GM19240 (cell line): ENCODE results near the gene MADD.
A peak's percentile ranks its signal among the peaks of the same experiment; 100 is the strongest.

ENCODE experiments used
- DNase-seq: peaks from one replicate; pipeline ENCODE4 v3.0.0; 2011; ENCODE audit warnings: low spot score; ENCODE audit not compliant: insufficient read length

MADD gene

GRCh38 chr11:47356129-47356997 lies 86.4 kb downstream of the MADD start:
- DNase-seq, result no peak

GRCh38 chr11:47356998-47357329 lies 87.0 kb downstream of the MADD start:
- no peak for DNase-seq

DNA sequence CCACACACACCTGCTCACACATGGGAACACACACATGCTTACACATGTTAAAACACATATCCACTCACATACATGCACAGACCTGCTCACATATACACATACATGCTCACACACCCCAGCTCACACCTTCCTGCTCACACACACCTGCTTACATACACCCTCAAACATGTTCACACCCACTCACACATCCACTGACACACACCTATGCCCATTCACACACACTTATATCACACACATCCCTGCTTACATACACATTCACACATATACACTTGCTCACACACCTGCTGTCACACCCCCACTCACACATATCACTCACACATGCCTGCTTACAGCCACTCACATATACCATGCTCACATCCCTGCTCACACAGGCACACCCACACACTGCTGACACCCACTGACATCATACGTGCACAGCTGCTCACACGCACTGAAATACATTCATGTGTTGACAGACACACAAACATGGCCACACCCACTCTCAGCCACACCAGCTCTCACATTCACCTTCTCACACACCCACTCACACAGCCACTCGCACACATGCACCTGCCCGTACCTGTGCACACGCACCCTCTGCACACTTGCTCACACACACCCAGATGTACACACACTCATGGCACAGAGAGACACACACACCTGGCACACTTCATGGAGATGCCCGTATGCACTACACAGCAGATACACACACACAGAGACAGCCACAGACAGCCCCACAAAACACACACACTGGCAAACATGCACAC lies 88.2 kb downstream of the MADD start:
- DNase-seq, result no peak

DNA sequence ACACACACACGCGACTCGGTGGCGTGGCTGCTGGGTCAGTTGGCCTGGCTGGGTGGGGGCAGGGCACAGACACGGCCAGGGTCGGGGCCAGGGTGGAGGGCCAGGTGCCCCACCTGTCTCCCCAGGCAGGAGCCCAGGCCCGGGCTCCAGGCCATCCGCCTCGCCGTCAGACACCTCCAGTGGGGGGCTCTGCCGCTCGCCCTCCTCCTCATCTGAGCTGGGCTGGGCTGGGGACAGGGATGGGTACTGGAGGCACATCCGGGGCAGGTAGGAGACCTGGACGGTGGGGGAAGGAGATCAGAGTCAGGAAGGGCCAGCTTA lies 88.8 kb downstream of the MADD start:
- no peak for DNase-seq

GRCh38 chr11:47359162-47359561 lies 89.2 kb downstream of the MADD start:
- no peak for DNase-seq

GRCh38 chr11:47359586-47359985 lies 89.7 kb downstream of the MADD start:
- DNase-seq, result no peak

- DNase-seq, result no peak
Measured at GRCh38 chr11:47360341-47360740, 90.4 kb downstream of the MADD start.

- DNase-seq, result no peak
Measured at GRCh38 chr11:47361419-47361818, 91.5 kb downstream of the MADD start.

DNA sequence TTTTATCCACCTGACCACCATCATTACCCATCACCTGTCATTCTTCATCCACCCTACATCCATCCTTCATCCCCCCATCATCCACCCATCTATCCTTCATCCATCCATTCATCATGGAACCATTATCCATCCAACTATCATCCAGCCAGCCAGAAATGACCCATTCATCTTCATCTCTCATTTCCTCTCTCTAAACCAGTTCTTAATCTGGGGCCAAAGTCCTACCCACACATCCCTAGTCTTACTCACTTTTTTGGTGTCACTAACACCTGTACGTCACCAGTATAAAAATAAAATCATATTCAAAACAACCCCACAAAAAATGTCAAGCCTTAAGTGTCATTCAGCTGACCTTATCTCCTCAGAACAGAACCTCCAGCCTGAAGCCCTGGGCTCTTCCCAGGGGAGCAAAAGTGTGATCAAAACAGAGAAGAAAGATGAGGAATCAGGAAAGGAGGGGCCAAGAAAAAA lies 96.1 kb downstream of the MADD start:
- no peak for DNase-seq

GRCh38 chr11:47369676-47370075 lies 99.7 kb downstream of the MADD start:
- DNase-seq, result no peak

GRCh38 chr11:47372422-47372821 lies 102.5 kb downstream of the MADD start:
- no peak for DNase-seq

DNA sequence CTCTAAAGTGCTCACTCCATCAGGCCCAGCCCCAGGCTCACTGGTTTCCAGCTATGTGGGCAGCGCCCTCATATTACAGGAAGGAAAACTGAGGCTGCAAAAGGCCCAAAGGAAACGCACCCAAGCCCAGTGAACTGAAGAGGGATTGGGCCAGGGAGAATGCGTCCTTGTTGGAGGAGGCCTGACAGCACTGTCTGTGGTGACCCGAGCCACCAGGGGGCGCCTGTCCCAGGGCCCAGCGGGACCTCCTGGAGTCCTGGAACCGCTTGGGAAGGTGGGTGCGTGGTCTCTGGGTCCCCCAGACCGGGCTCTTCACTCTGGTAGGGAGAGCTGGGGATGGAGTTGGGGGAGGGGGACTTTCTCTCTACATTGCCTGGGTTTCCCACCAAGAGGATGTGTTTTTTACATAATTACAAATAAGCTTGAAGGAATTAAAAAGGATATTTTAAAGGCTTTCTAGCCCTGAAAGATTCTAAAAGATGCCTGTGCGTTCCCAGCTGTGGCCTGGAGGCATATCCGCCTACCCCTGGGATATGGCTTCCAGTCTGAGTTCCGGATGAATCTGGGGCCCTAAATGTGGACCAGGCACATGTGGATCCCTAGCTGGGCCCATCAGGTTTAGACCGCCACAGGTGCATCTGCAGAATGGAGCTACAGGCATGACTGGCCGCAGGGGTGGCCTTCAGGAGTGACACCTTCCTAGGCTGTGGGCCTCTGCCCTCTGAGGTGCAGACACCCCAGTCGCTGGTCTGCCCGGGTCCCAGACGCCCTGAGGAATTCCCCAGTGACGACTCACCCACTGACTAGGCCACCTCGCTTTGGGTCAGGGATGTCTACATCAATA lies 104.2 kb downstream of the MADD start:
- no peak for DNase-seq

DNA sequence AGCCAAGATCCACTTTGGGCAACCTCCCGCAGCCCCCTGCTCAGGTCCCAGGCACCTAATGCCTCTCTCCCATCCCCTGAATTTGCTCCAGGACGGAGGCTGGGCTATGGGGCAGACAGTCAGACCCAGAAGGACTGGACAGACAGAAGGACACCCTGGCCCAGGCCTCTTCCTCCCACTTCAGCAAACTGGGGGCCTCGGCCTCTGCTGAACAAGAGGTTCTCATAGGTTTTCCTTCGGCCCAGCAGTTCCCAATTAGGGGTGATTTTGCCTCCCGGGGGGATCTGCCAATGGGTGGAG lies 104.7 kb downstream of the MADD start:
- DNase-seq, result no peak

DNA sequence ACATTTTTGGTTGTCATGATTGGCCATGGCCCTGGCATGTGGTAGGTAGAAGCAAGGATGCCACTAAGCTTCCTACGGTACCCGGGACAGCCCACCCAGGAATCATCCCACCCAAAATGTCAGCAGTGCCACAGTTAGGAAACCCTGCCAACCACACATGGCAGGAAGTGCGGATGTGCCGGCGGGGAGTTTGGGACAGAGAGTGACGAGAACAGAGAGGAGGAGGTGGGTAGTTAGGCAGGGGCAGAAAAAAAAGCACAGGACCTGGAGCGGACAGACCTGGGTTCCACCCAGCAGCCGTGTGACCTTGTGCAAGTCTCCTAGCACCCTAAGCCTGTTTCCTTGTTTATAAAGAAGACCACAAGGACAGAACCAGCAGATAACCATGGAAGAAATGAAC lies 105.1 kb downstream of the MADD start:
- no peak for DNase-seq

- no peak for DNase-seq
Measured at GRCh38 chr11:47375546-47376085, 105.7 kb downstream of the MADD start.

DNA sequence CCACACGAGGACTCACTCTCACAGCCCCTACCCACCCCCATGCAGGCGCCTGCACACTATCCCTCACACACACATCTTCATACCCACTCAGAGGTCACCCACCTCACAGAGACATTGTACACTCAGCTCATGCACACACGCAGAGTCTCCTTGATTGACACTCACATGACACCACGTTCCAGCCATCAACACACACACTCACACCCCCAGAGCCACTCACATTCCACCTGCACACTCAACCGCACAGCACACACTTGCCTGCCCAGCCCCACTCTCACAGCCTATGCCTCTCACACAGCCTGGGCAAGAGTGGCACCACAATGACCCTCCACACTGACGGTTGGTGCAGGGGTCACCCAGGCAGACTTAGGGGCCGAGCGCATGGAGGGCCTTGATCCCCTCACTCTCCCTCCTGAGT lies 106.2 kb downstream of the MADD start:
- DNase-seq, result no peak

DNA sequence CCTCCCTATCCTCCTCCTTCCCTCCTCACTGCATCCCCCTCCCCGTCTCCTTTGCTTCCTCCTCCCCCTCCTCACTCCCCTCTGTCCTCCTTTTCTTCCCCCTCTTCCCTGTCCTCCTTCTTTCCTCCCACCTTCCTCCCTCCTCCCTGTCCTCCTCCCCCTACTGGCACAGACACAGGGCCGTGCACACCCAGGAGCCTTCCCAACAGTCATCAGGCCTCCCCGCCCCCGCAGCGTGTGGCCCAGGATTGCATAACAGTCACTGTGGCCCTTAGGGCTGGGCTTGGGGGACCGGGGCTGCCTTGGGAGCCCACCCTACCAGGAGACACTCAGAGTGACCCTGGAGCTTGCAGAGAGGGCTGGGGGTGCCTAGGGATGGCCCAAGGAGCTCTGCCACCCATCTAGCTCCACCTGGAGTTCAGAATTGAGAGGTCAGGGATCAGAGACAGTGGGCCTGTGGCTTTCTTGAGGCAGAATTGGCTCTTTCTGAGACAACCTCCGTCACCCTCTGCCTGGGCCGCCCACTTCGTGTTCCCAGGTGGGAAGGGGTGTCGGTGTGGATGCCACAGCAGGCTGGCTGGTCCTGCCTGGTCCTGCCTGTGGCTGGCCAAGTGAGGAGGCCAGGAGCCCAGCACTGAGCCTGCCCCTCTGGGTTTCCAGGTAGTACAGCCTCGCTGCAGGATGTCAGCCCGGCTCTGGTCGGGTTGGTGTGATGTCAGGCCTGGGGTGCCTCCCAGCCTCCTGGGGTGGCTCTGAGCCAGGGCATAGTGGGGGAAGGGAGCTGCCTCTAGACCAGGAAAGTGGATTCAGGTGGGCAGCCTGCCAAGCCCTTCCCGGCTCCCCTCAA lies 106.8 kb downstream of the MADD start:
- no peak for DNase-seq

DNA sequence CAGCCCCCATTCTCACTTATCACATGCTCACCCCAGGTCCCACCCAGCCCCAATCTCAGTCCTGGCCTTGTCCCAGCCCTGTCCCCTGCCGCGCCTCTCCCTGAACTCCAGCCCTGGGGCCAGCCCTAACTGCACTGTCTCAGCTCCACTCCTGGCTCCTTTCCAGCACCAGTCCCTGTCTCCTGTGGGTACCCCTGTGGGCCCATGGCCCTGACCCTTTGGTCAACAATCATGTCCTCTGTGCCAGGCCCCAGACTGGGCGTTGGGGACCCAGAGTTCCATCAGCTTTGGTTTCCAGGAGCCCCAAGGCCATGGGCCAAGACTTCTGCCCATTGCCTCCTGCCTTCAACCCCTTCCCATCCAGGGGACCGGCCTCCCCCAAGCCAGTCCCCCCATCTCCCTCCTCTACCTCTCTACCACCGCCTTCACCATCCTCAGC lies 107.7 kb downstream of the MADD start:
- DNase-seq, result no peak

GRCh38 chr11:47378010-47378835 lies 108.3 kb downstream of the MADD start, which contains the start of gene SPI1:
Gene SPI1 (minus strand): TSS chr11:47378547. CDS start chr11:47378353, 194 bp downstream.
- DNase-seq, result peak; percentile 89

DNA sequence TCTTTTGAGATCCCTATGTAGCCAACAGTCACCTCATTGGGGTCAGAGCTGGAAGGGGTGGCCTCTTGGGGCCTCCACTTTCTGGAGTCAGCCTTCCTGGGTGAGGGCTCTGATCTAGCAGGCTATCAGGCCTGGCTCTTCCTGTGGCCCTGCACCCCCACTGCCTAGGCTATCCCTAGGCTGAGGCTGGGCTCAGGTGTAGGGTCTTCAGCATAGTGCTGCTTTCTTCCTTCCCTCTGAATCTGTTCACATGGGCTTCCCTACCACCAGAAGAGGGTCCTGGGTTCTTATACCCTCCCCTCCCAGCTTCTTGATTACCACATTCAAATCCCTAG lies 108.9 kb downstream of the MADD start:
- DNase-seq, result no peak
